K562 (cell line): ENCODE measurements around the gene ARHGEF9. TPM values are rescaled to one million over a fixed set of nuclear protein-coding genes. Genes with fewer than 3 reads are reported as not detected.

Source experiments
- ATAC-seq: fragments of 200-7000 bp; cut with Tn5 transposase; 3 replicates; pipeline ENCODE4 v1.9.1; 2020; ENCODE audit warnings: moderate library complexity
- BruUV-seq: library from RNA; stranded (reverse); fragments of 400-500 nt; replicated peaks from 2 replicates; lab custom pipeline; 2021; lab: Mats Ljungman, UMichigan
- CTCF ChIA-PET: fragments of 300-600 bp; formaldehyde crosslinking; extraction: SDS; loops from one replicate; lab custom pipeline; 2021; ENCODE audit warnings: low intra/inter-chr PET ratio; lab: Yijun Ruan, JAX
- POLR2A ChIA-PET: fragments of 300-600, 350-650 bp; sonication (Branson Sonifier 250); formaldehyde crosslinking; extraction: SDS; loops from one replicate; lab custom pipeline; 2021; ENCODE audit warnings: antibody characterized with exemption, inconsistent platforms; lab: Yijun Ruan, JAX
- DNase-seq, 4 experiments: peaks; one replicate each; pipeline versions ENCODE4 v3.0.0 to v3.0.0-alpha.2; 2011 to 2018; ENCODE audit warnings: low spot score in 3 of 4, mixed read lengths in 3 of 4; ENCODE audit errors: extremely low read depth in 1 of 4
- FAIRE-seq: peaks from 2 replicates; lab custom pipeline; 2011; peaks lifted over from hg19 to GRCh38; lab: Jason Lieb, UNC
- H2AFZ ChIP-seq: 2 replicates; pipeline ENCODE4 v1.6.0; 2011; ENCODE audit warnings: low read depth, low read length, control low read depth, inconsistent platforms
- H3K27ac ChIP-seq: fragments of 200-600 bp; 3 replicates; pipeline ENCODE4 v1.8.0; 2011; ENCODE audit warnings: low read depth, mild to moderate bottlenecking, control low read depth, inconsistent platforms, low read length, moderate library complexity, mixed read lengths; ENCODE audit errors: extremely low read depth
- H3K27me3 ChIP-seq, 2 experiments: fragments of 300-600 bp in 1 of 2; 2 replicates in 1 of 2; 3 replicates in 1 of 2; pipeline versions ENCODE4 v1.6.0 to v1.8.0; 2011; ENCODE audit warnings: inconsistent platforms in 2 of 2, low read length in 2 of 2, mild to moderate bottlenecking in 1 of 2, mixed read lengths in 1 of 2, moderate library complexity in 1 of 2; ENCODE audit not compliant: control insufficient read depth in 2 of 2, insufficient read depth in 2 of 2
- H3K36me3 ChIP-seq: fragments of 300-600 bp; 3 replicates; pipeline ENCODE4 v1.8.0; 2011; ENCODE audit warnings: mild to moderate bottlenecking, low read length, inconsistent platforms; ENCODE audit not compliant: control insufficient read depth, insufficient read depth
- H3K4me1 ChIP-seq, 2 experiments: fragments of 200-600 bp in 1 of 2; replicated peaks in 1 of 2; 2 replicates in 1 of 2; 3 replicates in 1 of 2; pipeline versions ENCODE4 v1.5.1 to v1.8.0; 2011; ENCODE audit warnings: inconsistent platforms in 2 of 2, low read length in 2 of 2, mild to moderate bottlenecking in 1 of 2, mixed read lengths in 1 of 2, moderate library complexity in 1 of 2; ENCODE audit not compliant: control insufficient read depth in 2 of 2, insufficient read depth in 2 of 2
- H3K4me2 ChIP-seq: 2 replicates; pipeline ENCODE4 v1.6.1; 2011; ENCODE audit warnings: low read length, control low read depth, inconsistent platforms, mixed read lengths; ENCODE audit not compliant: insufficient read depth
- H3K4me3 ChIP-seq: fragments of 200-600 bp; sonication (generic), shearing (Covaris generic); 2 replicates; pipeline ENCODE4 v1.5.1; 2016; ENCODE audit warnings: control low read depth, inconsistent platforms
- H3K79me2 ChIP-seq: fragments of 200-600 bp; 3 replicates; pipeline ENCODE4 v1.8.0; 2011; ENCODE audit warnings: low read length, inconsistent platforms; ENCODE audit not compliant: control insufficient read depth, insufficient read depth
- H3K9ac ChIP-seq, 2 experiments: 2 replicates each; pipeline versions ENCODE4 v1.6.0 to v1.6.1; 2011; ENCODE audit warnings: low read depth in 2 of 2, low read length in 2 of 2, control low read depth in 1 of 2, inconsistent platforms in 1 of 2, mild to moderate bottlenecking in 1 of 2, mixed read lengths in 1 of 2; ENCODE audit not compliant: insufficient read depth in 1 of 2
- H3K9me1 ChIP-seq: one replicate; pipeline ENCODE4 v1.6.0; 2011; ENCODE audit warnings: inconsistent platforms, mild to moderate bottlenecking, low read length, moderate library complexity; ENCODE audit not compliant: control insufficient read depth, insufficient read depth
- H3K9me3 ChIP-seq: replicated peaks from 2 replicates; pipeline ENCODE4 v1.5.1; 2011; ENCODE audit warnings: low read depth, low read length, inconsistent platforms; ENCODE audit not compliant: control insufficient read depth, insufficient read depth
- H4K20me1 ChIP-seq: replicated peaks from 2 replicates; pipeline ENCODE4 v1.6.1; 2011; ENCODE audit warnings: low read length, inconsistent platforms, mixed read lengths; ENCODE audit not compliant: control insufficient read depth, insufficient read depth
- CHAMP1 ChIP-seq: fragments of 450-650 bp; IDR thresholded peaks from 2 replicates; pipeline ENCODE4 v1.6.1; 2016; ENCODE audit warnings: mild to moderate bottlenecking
- GATAD2B ChIP-seq: fragments of 450-650 bp; IDR thresholded peaks from 2 replicates; pipeline ENCODE4 v1.6.1; 2017; ENCODE audit warnings: mild to moderate bottlenecking, borderline replicate concordance
- MXI1 ChIP-seq: IDR thresholded peaks from 2 replicates; pipeline ENCODE4 v1.6.1; 2011; ENCODE audit warnings: low read depth, mild to moderate bottlenecking, improper control_type of control experiment, low read length
- SP1 ChIP-seq: sonication (generic); formaldehyde crosslinking; IDR thresholded peaks from 2 replicates; pipeline ENCODE4 v1.8.1; 2022; ENCODE audit warnings: mild to moderate bottlenecking, missing genetic modification reagents
- TFAM ChIP-seq: fragments of 250-450 bp; sonication (Bioruptor Pico); conservative IDR thresholded peaks from 2 replicates; pipeline ENCODE4 v1.5.0; 2021; ENCODE audit warnings: mild to moderate bottlenecking, moderate library complexity
- ZNF586 ChIP-seq: fragments of 450-650 bp; formaldehyde crosslinking; conservative IDR thresholded peaks from 2 replicates; pipeline ENCODE4 v1.4.0; 2020; ENCODE audit warnings: mild to moderate bottlenecking, moderate library complexity
- WGBS: fragments of 100-300 bp; shearing (Covaris generic); methylation state at CpG from one replicate; pipeline ENCODE4 v1.1.6; 2016; ENCODE audit warnings: low coverage, mixed read lengths; ENCODE audit not compliant: insufficient coverage; ENCODE audit errors: missing lambda C conversion rate; 5-methylcytosine and 5-hydroxymethylcytosine counted together
- in situ Hi-C: fragments of 300-500 bp; cut with MboI; formaldehyde crosslinking; loops from 4 replicates; pipeline ENCODE4 v1.15.0; 2018; ENCODE audit warnings: inconsistent platforms, mixed read lengths
- intact Hi-C: fragments of 100-400 bp; cut with micrococcal nuclease; formaldehyde crosslinking; loops from 2 replicates; pipeline ENCODE4 v1.14.2; 2022
- polyA plus RNA-seq, 8 experiments: library from polyadenylated mRNA; depleted of rRNA in 4 of 8; stranded (reverse) in 5 of 8; unstranded in 3 of 8; fragments of >200 nt; fragmentation: Nextera tagmentation in 2 of 8; fragmentation: Illumina TruSeq in 1 of 8; extraction: Ambion mirVana in 2 of 8; extraction: Trizol in 1 of 8; gene quantifications; 2 replicates each; pipeline versions ENCODE4 v1.2.1 to v1.2.3, GENCODE V29; 2011 to 2014; ENCODE audit warnings: inconsistent platforms in 1 of 8, missing spikeins in 1 of 8
- total RNA-seq, 7 experiments: library from RNA; depleted of rRNA in 6 of 7; stranded (reverse); fragments of >200 nt in 6 of 7; fragmentation: Illumina TruSeq in 2 of 7; extraction: Trizol in 2 of 7; gene quantifications; 2 replicates each; pipeline versions ENCODE4 v1.2.1 to v1.2.3, GENCODE V29; 2011 to 2021; ENCODE audit warnings: low replicate concordance in 1 of 7

Gene ARHGEF9
- total and polyA plus RNA-seq, 9 of the 15 experiments (the other 6 are each of a cell fraction or from before 2014, with no cell fraction given) = 0.09 to 0.24 (median 0.15) TPM; not detected in 2

GRCh38 chrX:63765712-63766111, 19.3 kb downstream of the ARHGEF9 start (continued):
- no peak for TF ChIP-seq ZNF586 (CRISPR knock-in tag)
- no peak for TF ChIP-seq SP1 (CRISPR knock-in tag)
- TF ChIP-seq MXI1 = no peak
- TF ChIP-seq CHAMP1 = no peak

- no peaks in the 10 kb centered on the region for H3K9me1 ChIP-seq
- intact Hi-C loops (no loop called here), in situ Hi-C loops (no loop called here)
- ChIA-PET POLR2A (no interaction called here), CTCF (no interaction called here)
- BruUV-seq = no TSS peak
- no peaks in the 10 kb centered on the region for H3K4me1 ChIP-seq
- no peak overlapping the region for H3K27ac ChIP-seq
- no peak overlapping the region for H3K9ac ChIP-seq
- H2AFZ ChIP-seq = no peak overlapping the region
- no peak overlapping the region for H3K4me2 ChIP-seq
- FAIRE-seq = no peak
- no peaks in the 10 kb centered on the region for H4K20me1 ChIP-seq
- no peak for TF ChIP-seq GATAD2B
- TF ChIP-seq TFAM (CRISPR knock-in tag) = no peak
- DNase-seq = no peak
- ATAC-seq = no peak
- no peaks in the 10 kb centered on the region for H3K27me3 ChIP-seq
- no peaks in the 10 kb centered on the region for H3K9me3 ChIP-seq
- H3K79me2 ChIP-seq = no peaks in the 10 kb centered on the region
- H3K4me3 ChIP-seq = no peak overlapping the region
- H3K36me3 ChIP-seq = no peaks in the 10 kb centered on the region
- 0% methylated on average over 1 of the region's 1 CpG for WGBS
Measured at GRCh38 chrX:63764946-63765345, 20.1 kb downstream of the ARHGEF9 start.
